AG08395 (cell line): ENCODE results near the gene LMAN2.
A peak's percentile ranks its signal among the peaks of the same experiment; 100 is the strongest.

Experiments used
- DNase-seq: peaks from one replicate; pipeline ENCODE4 v3.0.0; 2012; ENCODE audit warnings: mixed read lengths, low spot score

Gene LMAN2

GRCh38 chr5:177351392-177352329 lies at the start of gene LMAN2:
Gene LMAN2 (minus strand): TSS chr5:177351668. CDS start chr5:177351647, 21 bp downstream.
- peak; percentile 98 for DNase-seq

- no peak for DNase-seq
Observed at GRCh38 chr5:177399997-177400868, 48.8 kb upstream of the LMAN2 start, which contains the start of gene PFN3. Gene PFN3 (minus strand): TSS chr5:177400661. CDS start chr5:177400576, 85 bp downstream.

- no peak for DNase-seq
Observed at GRCh38 chr5:177397875-177398390, 46.5 kb upstream of the LMAN2 start.

DNA sequence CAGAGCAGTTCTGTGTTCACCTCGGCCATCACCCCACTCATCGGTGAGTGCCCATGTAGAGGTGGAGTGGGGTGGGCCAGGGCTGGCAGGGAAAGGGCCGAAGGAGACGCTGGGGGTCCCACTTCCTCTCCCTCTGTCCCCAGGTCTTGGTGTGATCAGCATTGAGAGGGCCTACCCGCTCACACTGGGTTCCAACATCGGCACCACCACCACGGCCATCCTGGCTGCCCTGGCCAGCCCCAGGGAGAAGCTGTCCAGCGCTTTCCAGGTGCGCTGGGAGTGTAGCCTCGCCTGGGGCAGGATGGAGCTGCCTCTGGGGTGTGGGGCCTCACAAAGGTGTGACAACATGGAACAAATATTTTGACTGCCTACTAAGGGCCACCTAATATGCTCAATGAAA lies 45.3 kb upstream of the LMAN2 start:
- DNase-seq: no peak

DNA sequence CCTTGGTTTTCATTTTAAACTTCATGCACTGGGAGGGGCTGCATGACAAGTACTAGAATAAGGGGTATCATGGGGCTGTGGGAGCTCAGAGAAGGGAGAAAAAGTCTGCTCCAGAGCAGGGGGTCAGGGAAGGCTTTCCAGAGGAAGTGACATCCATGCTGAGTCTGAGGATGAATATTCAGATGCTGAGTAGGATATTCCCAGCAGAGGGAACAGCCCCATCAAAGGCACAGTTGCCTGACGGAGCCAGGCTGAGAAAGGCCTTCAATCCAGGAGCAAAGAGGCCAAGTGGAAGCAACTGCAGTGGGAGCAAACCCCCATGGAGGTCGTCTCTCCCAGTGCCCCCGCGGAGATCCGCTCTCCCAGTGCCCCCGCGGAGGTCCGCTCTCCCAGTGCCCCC lies 44.6 kb upstream of the LMAN2 start:
- no peak for DNase-seq

DNA sequence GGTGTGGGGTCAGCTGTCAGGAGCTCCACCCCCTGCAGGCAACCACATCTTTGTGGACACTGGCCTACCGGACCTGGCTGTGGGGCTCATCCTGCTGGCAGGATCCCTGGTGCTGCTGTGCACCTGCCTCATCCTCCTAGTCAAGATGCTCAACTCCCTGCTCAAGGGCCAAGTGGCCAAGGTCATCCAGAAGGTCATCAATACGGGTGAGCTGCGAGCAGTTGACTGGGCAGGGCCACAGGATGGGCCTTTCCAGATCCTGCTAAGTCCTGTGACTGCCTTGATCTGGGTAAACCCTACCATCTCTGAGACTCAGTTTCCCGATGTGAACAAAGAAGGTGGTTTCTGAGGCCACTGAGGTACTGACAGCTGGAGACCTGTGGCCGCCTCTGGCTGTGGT lies 42.5 kb upstream of the LMAN2 start:
- DNase-seq: no peak

DNA sequence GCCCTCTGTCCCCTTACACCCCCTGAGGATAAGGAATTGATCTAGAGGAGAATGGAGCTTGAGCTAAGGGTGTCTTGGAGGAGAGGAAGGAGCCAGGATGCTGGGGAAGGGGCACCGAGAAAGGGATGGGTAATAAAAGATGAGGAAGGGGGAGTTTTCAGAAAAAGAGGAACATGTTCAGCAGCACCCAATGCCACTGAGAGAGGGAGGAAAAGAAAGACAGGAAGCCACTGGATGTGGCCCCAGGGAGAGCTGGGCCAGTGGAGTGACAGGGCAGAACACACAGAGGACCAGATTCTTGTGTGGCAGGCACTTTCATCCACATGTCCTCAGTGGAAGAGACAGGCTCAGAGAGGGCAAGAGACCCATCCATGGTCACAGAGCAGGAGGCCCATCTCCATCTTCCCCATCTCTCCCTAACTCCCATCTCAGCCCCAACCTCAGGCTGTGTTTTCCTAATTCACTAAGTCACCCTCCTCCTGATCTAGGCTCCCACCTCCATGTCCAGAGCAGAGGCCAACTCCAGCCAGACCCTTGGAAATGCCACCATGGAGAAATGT lies 41.8 kb upstream of the LMAN2 start:
- DNase-seq: no peak

GRCh38 chr5:177392765-177393164 lies 41.3 kb upstream of the LMAN2 start:
- DNase-seq: no peak

GRCh38 chr5:177390363-177391300 lies 39.2 kb upstream of the LMAN2 start:
- DNase-seq: peak; percentile 93

- DNase-seq: peak; percentile 81
Observed at GRCh38 chr5:177389241-177390169, 38.0 kb upstream of the LMAN2 start.

GRCh38 chr5:177388521-177389052 lies 37.1 kb upstream of the LMAN2 start:
- DNase-seq: no peak

- DNase-seq: no peak
Observed at GRCh38 chr5:177387405-177387804, 35.9 kb upstream of the LMAN2 start.

DNA sequence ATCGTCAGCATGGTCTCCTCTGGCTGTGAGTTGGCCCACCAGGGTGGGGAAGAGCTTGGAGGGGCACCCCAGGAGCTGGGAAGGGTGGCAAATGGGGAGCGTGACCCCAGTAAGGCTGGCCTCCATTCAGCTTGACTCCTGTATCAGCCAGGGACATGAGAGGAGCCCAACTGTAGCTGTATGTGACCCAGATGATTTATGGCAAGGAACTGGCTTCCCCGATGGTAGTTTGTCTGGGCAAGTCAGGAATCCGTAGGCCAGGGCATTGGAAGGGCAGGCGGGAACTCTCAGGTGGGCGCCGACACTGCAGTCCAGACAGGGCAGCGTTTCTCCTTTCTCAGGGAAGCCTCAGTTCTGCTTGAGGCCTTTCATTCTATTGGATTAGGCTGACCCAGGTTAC lies 35.1 kb upstream of the LMAN2 start:
- no peak for DNase-seq

- DNase-seq: no peak
Observed at GRCh38 chr5:177385720-177386119, 34.3 kb upstream of the LMAN2 start.

- no peak for DNase-seq
Observed at GRCh38 chr5:177384134-177384533, 32.7 kb upstream of the LMAN2 start, which contains the start of gene SLC34A1. Gene SLC34A1 (plus strand): TSS chr5:177384434. CDS start chr5:177385742, 1,308 bp downstream.

- DNase-seq: no peak
Observed at GRCh38 chr5:177383181-177383580, 31.7 kb upstream of the LMAN2 start.

DNA sequence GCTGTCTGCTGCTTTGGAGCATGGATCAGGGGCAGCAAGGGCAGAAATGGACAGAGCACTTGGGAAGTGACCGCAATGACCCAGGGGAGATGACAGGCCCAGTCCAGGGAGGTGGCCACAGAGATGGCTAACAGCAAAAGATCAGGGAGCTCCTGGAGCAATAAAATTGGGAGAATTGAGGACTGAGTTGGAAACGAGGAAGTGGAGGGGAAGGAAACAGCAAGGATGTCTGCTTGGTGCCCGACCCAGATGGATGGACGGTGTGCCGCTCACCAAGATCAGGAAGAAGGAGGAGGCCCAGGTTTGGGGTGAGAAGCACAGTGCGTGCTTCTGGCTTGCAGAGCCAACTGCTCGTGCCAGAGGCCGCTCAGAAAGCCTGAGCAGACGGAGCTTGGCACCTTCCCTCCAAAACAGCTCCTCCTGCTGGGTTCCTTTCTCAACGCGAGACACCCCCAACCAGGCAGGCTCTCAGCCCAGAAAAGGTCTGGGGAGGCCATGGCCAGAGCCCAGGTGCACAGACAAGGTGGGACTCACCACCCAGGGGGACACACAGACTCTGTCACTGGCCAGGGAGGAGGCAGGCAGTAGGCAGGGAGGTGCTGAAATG lies 31.1 kb upstream of the LMAN2 start:
- DNase-seq: peak; percentile 30

- no peak for DNase-seq
Observed at GRCh38 chr5:177380805-177381126, 29.3 kb upstream of the LMAN2 start.
